Fibroblast of skin of left quadriceps (primary cell): ENCODE measurements around the gene RUNDC3A.

Source experiments
- DNase-seq, 2 experiments: peaks; one replicate each; pipeline ENCODE4 v3.0.0-alpha.2; 2013; ENCODE audit warnings: low read depth in 2 of 2

RUNDC3A gene

GRCh38 chr17:44308320-44308818 lies at the start of gene RUNDC3A:
Gene RUNDC3A (plus strand): TSS chr17:44308601. CDS start chr17:44308833, 232 bp downstream.
- DNase-seq, result peak; percentile 54

DNA sequence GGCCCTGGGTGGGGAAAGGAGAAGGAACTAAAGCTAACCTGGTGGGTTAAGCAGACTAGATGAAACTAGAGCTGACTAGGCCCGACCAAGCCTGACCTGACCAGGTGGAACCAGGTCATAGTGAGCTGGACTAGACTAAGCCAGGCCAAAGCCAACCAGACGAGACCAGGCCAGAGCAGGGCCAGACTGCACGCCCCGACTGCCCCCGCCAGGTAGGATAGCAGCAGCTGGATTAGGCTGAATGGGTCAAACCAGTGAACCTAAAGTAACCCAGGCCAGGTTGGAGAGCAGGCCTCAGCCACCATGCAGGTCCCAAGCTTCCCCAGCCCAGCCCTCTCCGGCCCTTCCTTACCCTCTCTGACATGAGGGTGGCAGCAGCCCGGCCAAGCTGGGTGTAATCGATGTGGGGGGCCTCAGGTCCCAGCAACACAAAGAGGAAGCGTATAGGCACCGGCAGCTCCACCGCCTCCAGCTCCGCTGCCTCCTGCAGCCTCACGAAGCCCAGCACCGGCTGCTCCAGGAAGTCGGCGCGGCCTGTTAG lies 49.5 kb upstream of the RUNDC3A start:
- no peak for DNase-seq

DNA sequence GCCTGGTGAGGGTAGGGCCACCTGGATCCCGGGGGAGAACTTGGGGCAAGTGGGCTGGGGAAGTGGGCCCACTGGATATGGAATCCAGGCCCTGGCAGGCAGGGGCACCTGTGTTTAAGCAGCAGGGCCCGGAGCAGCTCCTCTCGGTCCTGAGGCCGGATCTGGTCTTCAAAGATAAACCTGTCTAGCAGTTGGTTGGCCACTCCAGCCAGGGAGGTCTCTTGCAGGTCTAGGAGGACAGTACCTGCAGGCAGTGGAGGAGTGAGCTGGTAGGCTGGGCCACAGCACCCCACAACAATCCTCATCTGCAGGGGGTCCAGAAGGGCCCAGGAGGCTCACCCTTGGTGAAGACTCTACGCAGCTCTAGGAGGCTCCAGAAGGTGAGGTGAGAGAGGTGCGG lies 48.1 kb upstream of the RUNDC3A start:
- no peak for DNase-seq

- DNase-seq, result no peak
Observed at GRCh38 chr17:44262654-44263225, 45.7 kb upstream of the RUNDC3A start.

DNA sequence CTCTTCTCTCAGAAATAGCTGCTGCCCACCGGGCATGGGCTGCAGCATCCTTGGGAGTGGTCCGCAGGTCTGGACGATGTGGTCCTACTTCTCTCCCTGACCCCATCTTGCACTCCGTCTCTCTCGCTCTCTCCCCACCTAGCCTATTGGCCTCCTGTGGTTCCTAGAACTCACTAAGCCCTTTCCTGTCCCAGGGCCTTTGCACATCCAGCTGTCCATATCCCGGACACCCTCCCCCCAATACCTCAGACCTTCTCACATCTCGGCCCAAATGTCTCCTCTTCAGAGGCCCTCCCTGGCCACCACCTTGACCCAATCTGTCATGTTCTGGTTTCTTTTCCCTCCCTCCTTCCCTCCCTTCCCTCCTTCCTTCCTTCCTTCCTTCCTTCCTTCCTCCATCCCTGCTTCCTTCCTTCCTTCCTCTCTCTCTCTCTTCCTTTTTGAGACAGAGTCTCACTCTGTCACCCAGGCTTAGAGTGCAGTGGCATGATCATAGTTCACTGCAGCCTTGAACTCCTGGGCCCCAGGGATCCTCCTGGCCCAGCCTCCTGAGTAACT lies 45.0 kb upstream of the RUNDC3A start:
- no peak for DNase-seq

GRCh38 chr17:44266402-44267164 lies 41.8 kb upstream of the RUNDC3A start:
- DNase-seq, result no peak

DNA sequence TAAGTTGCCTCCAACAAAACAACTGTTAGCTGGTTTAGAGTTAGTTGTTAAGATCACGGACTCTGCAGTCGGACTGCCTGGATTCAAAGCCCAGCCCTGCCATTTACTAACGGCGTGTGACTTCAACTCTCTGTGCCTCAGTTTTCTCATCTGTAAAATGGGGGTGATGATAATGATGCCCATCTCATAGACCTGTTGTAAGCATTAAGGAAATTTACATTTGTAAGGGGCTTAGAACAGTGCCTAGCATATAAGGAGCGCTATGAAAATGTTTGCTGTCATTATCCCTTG lies 41.3 kb upstream of the RUNDC3A start:
- DNase-seq, result no peak

- no peak for DNase-seq
Observed at GRCh38 chr17:44267818-44268490, 40.4 kb upstream of the RUNDC3A start, which contains the start of gene SLC4A1. Gene SLC4A1 (minus strand): TSS chr17:44268135. CDS start chr17:44262866, 5,269 bp downstream.

DNA sequence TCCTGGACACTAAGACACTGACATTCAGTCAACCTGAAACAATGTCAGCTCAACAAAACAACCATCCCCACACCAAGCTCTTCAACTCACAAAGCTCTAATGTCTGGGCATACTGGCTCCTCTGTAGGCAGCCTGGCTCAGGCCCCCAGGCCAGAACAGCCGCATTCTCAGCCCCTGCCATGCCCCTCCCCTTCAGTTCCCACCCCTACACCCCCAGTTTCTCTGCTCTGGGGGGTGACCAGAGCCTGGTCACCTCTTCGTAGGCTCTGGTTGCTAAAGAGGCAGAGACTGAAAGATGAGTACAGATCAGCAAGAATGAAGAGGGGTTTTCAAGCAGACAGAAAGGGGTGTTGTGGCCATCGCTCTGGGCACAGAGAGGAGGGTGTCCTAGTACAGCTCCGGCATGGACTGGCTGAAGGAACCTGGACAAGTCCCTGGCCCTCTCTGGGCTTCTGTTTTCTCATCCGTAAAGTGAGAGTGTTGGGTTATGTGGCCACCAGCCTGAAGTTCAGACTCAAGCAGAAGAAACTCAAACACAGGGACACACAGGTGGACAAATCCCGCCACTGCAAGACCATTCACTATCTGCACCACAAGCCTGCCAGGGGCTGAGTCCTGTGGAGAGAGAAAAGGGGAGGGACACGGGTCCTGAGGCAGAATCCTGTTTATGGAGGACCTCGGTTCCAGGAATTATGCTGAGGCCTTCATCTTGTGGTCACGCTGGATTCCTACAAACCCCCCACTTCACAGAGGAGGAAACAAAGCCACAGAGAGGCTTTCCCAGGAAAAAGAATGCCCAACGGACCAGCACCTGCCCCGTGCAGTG lies 39.5 kb upstream of the RUNDC3A start:
- no peak for DNase-seq

DNA sequence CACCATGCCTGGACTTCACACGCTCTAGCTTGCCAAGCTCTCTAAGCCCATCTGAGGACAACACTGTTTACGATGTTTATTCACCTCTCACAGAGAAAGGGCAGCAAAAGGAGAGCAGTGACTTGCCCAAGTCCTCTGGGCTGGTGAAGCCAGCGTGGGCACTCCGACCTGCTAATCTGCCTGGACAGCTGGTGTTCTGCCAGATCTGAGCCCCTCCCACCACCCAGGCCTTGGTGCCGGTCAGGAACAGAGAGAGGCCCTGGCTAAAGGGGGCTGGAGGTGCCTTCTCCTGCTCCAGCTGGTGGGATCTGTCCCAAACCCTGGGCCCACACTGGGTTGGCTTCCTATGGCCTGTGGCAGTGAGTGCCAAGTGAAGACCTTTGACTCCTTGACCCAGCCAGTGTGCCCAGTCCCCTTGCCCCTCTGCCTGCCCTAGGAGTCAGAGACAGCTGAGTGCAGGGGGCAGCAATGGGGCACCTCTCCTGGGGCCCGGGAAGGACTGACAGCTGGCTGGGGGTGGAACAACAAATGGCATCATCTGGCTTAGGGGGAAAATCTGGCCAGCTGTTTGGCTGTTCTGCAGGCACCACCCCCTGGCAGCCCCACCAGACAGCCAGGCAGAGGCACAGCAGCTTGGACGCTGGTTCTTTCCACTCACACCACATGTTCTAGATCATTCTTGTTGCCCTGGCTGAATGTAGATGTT lies 38.7 kb upstream of the RUNDC3A start:
- DNase-seq, result no peak

GRCh38 chr17:44272321-44272951 lies 36.0 kb upstream of the RUNDC3A start:
- no peak for DNase-seq

DNA sequence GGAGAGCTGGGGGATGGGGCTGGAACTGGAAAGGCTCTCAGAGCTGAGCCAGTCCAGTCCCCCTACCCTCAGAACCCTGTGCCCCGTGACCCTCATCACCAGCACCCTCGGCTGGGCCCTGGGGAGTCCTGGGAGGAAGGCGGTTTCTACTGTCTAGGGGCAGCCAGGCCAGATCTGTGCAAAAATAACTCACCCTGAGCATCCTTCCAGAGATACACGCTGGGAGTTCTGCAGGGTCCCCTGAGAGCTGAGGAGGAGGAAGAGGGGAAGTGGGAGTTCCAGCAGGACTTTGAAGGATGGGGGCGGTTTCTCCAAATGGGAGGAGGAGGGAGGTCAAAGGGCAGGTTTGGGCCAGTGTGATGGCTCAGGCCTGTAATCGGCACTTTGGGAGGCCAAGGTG lies 35.4 kb upstream of the RUNDC3A start:
- no peak for DNase-seq

DNA sequence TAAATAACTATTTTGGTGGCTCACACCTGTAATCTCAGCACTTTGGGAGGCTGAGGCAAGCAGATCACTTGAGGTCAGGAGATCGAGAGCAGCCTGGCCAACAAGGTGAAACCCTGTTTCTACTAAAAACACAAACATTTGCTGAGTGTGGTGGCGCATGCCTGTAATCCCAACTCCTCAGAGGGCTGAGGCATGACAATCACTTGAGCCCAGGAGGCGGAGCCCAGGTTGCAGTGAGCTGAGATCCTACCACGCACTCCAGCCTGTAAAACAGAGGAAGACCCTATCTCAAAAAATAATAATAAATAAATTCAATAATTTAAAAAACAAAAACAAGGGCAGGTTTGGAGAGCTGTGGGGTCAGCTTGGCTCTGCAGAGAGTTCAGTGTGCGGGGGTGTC lies 34.8 kb upstream of the RUNDC3A start:
- DNase-seq, result no peak

- no peak for DNase-seq
Observed at GRCh38 chr17:44277976-44278375, 30.4 kb upstream of the RUNDC3A start.

- DNase-seq, result no peak
Observed at GRCh38 chr17:44279346-44279665, 29.1 kb upstream of the RUNDC3A start.

- peak; percentile 3 to 4 for DNase-seq
Observed at GRCh38 chr17:44279666-44280391, 28.6 kb upstream of the RUNDC3A start.

DNA sequence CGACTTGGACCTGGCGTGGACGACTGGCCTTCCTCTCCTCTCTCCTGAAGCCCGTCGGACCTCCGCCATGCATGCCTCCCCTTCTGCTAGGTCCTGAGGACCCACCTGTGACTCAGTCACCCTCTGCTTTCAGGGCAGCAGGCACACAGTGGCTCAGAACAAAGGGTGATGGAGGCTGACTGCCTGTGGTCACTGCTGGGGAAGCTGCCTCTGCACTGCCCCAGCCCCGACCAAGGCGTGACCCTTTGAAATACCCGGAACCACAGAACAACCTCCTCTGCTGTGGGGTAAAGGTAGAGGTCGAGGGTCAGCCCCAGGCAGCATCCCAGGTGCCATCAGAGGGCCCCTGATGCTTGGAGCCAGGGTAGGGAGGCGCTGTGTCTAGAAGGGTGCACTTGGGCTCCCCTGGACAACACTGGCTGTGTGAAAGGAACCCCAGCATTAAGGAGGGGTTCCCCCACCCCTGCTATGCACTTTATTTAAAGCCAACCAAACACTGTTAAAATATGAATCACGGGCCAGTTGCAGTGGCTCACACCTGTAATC lies 27.9 kb upstream of the RUNDC3A start:
- DNase-seq, result no peak

DNA sequence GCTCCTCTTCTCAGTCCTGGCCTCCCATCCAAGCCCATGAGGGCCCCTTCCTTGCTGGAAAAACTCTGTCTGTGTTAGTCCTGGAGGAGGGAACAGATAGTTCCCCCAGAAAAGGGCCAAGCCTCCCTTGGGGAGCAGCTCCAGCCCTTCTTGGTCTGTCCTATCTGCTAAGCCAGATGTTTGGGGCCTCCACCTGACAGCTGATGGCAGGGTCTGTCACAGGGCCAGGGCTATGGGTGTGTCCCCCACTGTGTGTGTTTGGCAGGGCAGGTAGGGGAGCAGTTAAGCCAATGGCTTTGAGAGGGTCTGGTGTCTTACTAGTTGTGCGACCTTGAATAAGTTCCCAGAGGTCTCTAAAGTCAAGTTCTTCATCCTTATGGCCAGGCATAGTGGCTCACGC lies 26.8 kb upstream of the RUNDC3A start:
- no peak for DNase-seq

GRCh38 chr17:44282264-44282663 lies 26.1 kb upstream of the RUNDC3A start:
- DNase-seq, result no peak
